OCI-LY1 (cell line): ENCODE data around the gene BCL2L11.

Experiments
- H2AFZ ChIP-seq: fragments of 200-600 bp; sonication (generic), shearing (Covaris generic); 2 replicates; pipeline ENCODE4 v1.6.0; 2014; ENCODE audit warnings: antibody characterized with exemption, mild to moderate bottlenecking, low read length
- H3F3A ChIP-seq: fragments of 200-600 bp; sonication (generic), shearing (Covaris generic); 2 replicates; pipeline ENCODE4 v1.6.0; 2014; ENCODE audit warnings: mild to moderate bottlenecking, antibody characterized with exemption, low read length, moderate library complexity; ENCODE audit not compliant: insufficient read depth
- H3K27ac ChIP-seq: fragments of 200-600 bp; sonication (generic); 2 replicates; pipeline ENCODE4 v1.5.1; 2014; ENCODE audit warnings: low read length, mixed run types, mild to moderate bottlenecking, low read depth; ENCODE audit not compliant: poor library complexity, severe bottlenecking
- H3K27me3 ChIP-seq: fragments of 200-600 bp; sonication (generic); 2 replicates; pipeline ENCODE4 v1.6.0; 2014; ENCODE audit warnings: antibody characterized with exemption, mild to moderate bottlenecking, low read length, moderate library complexity; ENCODE audit not compliant: insufficient read depth
- H3K36me3 ChIP-seq: fragments of 200-600 bp; sonication (generic); 2 replicates; pipeline ENCODE4 v1.6.1; 2014; ENCODE audit warnings: mild to moderate bottlenecking, antibody characterized with exemption, low read length, moderate library complexity, mixed read lengths; ENCODE audit not compliant: insufficient read depth
- H3K4me1 ChIP-seq: fragments of 200-600 bp; sonication (generic); 2 replicates; pipeline ENCODE4 v1.5.1; 2014; ENCODE audit warnings: mild to moderate bottlenecking, low read length, moderate library complexity; ENCODE audit not compliant: insufficient read depth, severe bottlenecking
- H3K4me2 ChIP-seq: fragments of 200-600 bp; sonication (generic), shearing (Covaris generic); 2 replicates; pipeline ENCODE4 v1.6.1; 2014; ENCODE audit warnings: low read length
- H3K4me3 ChIP-seq: fragments of 200-600 bp; sonication (generic); 2 replicates; pipeline ENCODE4 v1.5.1; 2014; ENCODE audit warnings: low read length, low read depth, mild to moderate bottlenecking, mixed read lengths; ENCODE audit not compliant: poor library complexity, severe bottlenecking
- H3K79me2 ChIP-seq: fragments of 200-600 bp; shearing (Covaris generic); 2 replicates; pipeline ENCODE4 v1.6.1; 2016; ENCODE audit warnings: mixed run types, low read length, mixed read lengths; ENCODE audit not compliant: insufficient read depth
- H3K9ac ChIP-seq: fragments of 200-600 bp; sonication (generic), shearing (Covaris generic); 2 replicates; pipeline ENCODE4 v1.6.1; 2014; ENCODE audit warnings: mild to moderate bottlenecking, low read length, mixed read lengths
- H3K9me2 ChIP-seq: fragments of 200-600 bp; sonication (generic), shearing (Covaris generic); 2 replicates; pipeline ENCODE4 v1.6.1; 2014; ENCODE audit warnings: low read depth, mild to moderate bottlenecking, low read length, mixed read lengths
- H3K9me3 ChIP-seq: fragments of 200-600 bp; shearing (Covaris generic); 2 replicates; pipeline ENCODE4 v1.6.1; 2014; ENCODE audit warnings: low read length, mixed read lengths
- H4K20me1 ChIP-seq: fragments of 200-600 bp; sonication (generic), shearing (Covaris generic); 2 replicates; pipeline ENCODE4 v1.6.0; 2016; ENCODE audit warnings: mild to moderate bottlenecking, low read length; ENCODE audit not compliant: insufficient read depth
- EZH2 ChIP-seq: fragments of 200-600 bp; sonication (generic), shearing (Covaris generic); IDR thresholded peaks from 2 replicates; pipeline ENCODE4 v1.8.0; 2017; ENCODE audit warnings: borderline replicate concordance, mixed run types, mild to moderate bottlenecking, antibody characterized with exemption, low read length, moderate library complexity, mixed read lengths
- TF ChIP-seq, protein P1 (sequence below): fragments of 200-600 bp; sonication (generic), shearing (Covaris generic); IDR thresholded peaks from 2 replicates; pipeline ENCODE4 v1.5.1; 2017; ENCODE audit warnings: mild to moderate bottlenecking, antibody characterized with exemption, low read length, moderate library complexity, mixed read lengths

BCL2L11 gene

DNA sequence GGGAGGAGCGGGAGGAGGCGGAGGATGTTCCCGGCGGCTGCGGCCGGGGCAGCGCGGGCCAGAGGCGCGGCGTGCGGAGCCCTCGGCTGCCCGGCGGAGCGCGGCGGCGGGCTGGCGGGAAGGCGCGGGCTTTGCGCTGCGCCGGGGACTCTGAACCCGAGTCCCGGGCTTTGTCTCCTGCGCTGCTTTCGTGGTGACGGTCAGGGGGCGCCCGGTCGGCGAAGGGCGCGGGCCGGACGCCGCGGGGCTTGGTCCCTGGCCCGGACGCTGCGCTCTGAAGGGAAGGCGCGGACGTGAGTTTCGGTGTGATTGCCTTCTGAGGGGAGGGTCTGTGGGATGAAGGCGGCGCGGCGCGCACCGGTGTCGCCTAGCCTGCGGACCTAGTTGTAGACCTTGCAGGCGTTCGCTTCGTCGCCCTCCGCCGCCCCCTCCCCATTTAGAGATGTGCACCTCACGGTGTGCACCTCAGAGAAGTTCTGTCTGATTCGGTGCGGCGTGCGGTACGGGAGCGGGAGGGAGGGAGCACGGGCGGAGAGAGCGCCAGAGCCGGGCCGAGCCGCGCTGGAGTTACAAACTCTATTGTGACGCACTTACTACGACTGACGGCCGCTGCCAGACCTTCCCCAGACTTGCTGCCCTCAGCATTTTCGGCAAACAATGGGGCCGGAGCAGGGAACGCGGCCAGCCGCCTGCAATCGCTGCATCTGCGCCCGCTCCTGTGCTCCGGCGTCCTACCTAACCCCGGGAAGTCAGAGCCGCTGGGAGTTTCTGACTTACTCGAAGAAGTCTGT, 2.1 kb downstream of the BCL2L11 start:
- Histone ChIP-seq H3K9me3 (no peaks in the 10 kb centered on the region), H3K36me3 (peaks cover 68% of the 10 kb centered on the region), H3K27me3 (no peaks in the 10 kb centered on the region), H3K4me2 (peak overlapping the region; percentile 80), H3K4me3 (peak overlapping the region; percentile 89), H2AFZ (no peak overlapping the region), H3K27ac (peak overlapping the region; percentile 53), H4K20me1 (peaks cover 5% of the 10 kb centered on the region; the same call in 1 of the 2 replicates), H3F3A (no peaks in the 10 kb centered on the region), H3K9ac (peak overlapping the region; percentile 68), H3K9me2 (no peaks in the 10 kb centered on the region), H3K79me2 (peaks cover 69% of the 10 kb centered on the region), H3K4me1 (peaks cover 72% of the 10 kb centered on the region)
- TF ChIP-seq EZH2 = no peak
- TF ChIP-seq, protein P1, sequence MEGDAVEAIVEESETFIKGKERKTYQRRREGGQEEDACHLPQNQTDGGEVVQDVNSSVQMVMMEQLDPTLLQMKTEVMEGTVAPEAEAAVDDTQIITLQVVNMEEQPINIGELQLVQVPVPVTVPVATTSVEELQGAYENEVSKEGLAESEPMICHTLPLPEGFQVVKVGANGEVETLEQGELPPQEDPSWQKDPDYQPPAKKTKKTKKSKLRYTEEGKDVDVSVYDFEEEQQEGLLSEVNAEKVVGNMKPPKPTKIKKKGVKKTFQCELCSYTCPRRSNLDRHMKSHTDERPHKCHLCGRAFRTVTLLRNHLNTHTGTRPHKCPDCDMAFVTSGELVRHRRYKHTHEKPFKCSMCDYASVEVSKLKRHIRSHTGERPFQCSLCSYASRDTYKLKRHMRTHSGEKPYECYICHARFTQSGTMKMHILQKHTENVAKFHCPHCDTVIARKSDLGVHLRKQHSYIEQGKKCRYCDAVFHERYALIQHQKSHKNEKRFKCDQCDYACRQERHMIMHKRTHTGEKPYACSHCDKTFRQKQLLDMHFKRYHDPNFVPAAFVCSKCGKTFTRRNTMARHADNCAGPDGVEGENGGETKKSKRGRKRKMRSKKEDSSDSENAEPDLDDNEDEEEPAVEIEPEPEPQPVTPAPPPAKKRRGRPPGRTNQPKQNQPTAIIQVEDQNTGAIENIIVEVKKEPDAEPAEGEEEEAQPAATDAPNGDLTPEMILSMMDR = no peak

DNA sequence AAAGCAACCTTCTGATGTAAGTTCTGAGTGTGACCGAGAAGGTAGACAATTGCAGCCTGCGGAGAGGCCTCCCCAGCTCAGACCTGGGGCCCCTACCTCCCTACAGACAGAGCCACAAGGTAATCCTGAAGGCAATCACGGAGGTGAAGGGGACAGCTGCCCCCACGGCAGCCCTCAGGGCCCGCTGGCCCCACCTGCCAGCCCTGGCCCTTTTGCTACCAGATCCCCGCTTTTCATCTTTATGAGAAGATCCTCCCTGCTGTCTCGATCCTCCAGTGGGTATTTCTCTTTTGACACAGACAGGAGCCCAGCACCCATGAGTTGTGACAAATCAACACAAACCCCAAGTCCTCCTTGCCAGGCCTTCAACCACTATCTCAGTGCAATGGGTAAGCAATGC, 3.0 kb downstream of the BCL2L11 start:
- no peaks in the 10 kb centered on the region for H3K9me3 ChIP-seq
- H3F3A ChIP-seq = no peaks in the 10 kb centered on the region
- TF ChIP-seq, protein P1 = no peak
- no peak for TF ChIP-seq EZH2
- peaks cover 5% of the 10 kb centered on the region; the same call in 1 of the 2 replicates for H4K20me1 ChIP-seq
- no peak overlapping the region for H2AFZ ChIP-seq
- peak overlapping the region; percentile 89 for H3K4me3 ChIP-seq
- peaks cover 78% of the 10 kb centered on the region for H3K79me2 ChIP-seq
- H3K27me3 ChIP-seq = no peaks in the 10 kb centered on the region
- peaks cover 72% of the 10 kb centered on the region for H3K4me1 ChIP-seq
- H3K36me3 ChIP-seq = peaks cover 77% of the 10 kb centered on the region
- H3K9ac ChIP-seq = peak overlapping the region; percentile 68
- peak overlapping the region; percentile 53 for H3K27ac ChIP-seq
- no peaks in the 10 kb centered on the region for H3K9me2 ChIP-seq
- peak overlapping the region; percentile 80 for H3K4me2 ChIP-seq

DNA sequence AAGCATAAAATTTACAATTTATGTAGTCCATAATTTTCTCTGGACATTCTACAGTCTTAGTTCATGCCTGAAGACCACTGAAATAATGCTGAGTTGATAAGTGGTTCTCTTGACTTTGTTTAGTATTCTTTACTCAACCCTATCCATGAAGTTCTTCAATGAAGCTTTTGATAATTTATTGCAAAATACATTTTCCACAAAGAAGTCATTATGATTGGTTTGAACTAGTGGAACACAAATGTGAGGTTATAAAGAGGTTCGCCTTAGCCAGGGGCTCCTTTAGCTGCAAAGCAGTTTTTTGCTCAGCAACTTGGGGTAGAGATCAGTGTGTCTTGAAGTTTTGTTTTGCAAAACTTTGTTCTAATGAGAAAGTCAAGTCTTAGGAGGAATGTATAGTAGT, 5.9 kb downstream of the BCL2L11 start:
- peaks cover 9% of the 10 kb centered on the region; the same call in 1 of the 2 replicates for H4K20me1 ChIP-seq
- peaks cover 83% of the 10 kb centered on the region for H3K4me1 ChIP-seq
- H3K27ac ChIP-seq = no peak overlapping the region
- peaks cover 96% of the 10 kb centered on the region for H3K36me3 ChIP-seq
- H3K9ac ChIP-seq = no peak overlapping the region
- H3K79me2 ChIP-seq = peaks cover 97% of the 10 kb centered on the region
- no peaks in the 10 kb centered on the region for H3K9me2 ChIP-seq
- no peak overlapping the region for H2AFZ ChIP-seq
- TF ChIP-seq, protein P1 = no peak
- no peak for TF ChIP-seq EZH2
- no peaks in the 10 kb centered on the region for H3F3A ChIP-seq
- peak overlapping the region; percentile 89 for H3K4me3 ChIP-seq
- no peaks in the 10 kb centered on the region for H3K27me3 ChIP-seq
- no peaks in the 10 kb centered on the region for H3K9me3 ChIP-seq
- peak overlapping the region; percentile 80 for H3K4me2 ChIP-seq
